Measurements from ENCODE around the gene KLF8.
"Not testable (repeated sequence)": the region's sequence is repeated elsewhere in the genome, so short reads cannot be mapped to it uniquely, and the experiment has no call there.

DNA sequence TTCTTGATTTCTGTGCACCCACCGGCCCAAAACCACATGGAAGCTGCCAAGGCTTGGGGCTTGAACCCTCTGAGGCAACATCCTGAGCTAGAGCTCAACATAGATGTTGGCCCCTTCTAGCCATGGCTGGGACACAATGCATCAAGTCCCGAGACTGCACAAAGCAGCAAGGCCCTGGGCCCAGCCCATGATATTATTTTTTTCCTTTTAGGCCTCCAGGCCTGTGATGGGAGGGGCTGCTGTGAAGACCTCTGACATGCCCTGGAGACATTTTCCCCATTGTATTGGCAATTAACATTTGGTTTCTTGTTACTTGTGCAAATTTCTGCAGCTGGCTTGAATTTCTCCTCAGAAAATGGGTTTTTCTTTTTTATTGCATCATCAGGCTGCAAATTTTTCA is 25.2 kb upstream of the KLF8 start:
- TF ChIP-seq, protein P1, sequence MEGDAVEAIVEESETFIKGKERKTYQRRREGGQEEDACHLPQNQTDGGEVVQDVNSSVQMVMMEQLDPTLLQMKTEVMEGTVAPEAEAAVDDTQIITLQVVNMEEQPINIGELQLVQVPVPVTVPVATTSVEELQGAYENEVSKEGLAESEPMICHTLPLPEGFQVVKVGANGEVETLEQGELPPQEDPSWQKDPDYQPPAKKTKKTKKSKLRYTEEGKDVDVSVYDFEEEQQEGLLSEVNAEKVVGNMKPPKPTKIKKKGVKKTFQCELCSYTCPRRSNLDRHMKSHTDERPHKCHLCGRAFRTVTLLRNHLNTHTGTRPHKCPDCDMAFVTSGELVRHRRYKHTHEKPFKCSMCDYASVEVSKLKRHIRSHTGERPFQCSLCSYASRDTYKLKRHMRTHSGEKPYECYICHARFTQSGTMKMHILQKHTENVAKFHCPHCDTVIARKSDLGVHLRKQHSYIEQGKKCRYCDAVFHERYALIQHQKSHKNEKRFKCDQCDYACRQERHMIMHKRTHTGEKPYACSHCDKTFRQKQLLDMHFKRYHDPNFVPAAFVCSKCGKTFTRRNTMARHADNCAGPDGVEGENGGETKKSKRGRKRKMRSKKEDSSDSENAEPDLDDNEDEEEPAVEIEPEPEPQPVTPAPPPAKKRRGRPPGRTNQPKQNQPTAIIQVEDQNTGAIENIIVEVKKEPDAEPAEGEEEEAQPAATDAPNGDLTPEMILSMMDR (IDR thresholded peaks at IDR 0.05), result not testable (repeated sequence)
- not testable (repeated sequence) for TF ChIP-seq POLR2A (IDR thresholded peaks at IDR 0.05)
